GM21381 (cell line): ENCODE results near the gene PITRM1.
"Not testable (repeated sequence)": the region's sequence is repeated elsewhere in the genome, so short reads cannot be mapped to it uniquely, and the experiment has no call there.

ENCODE experiments used
- ATAC-seq: cut with Tn5 transposase; IDR thresholded peaks from one replicate; pipeline ENCODE4 v1.9.1; 2021; ENCODE audit warnings: mild to moderate bottlenecking, moderate library complexity; ENCODE audit not compliant: unreplicated experiment

The PITRM1 gene, protein sequence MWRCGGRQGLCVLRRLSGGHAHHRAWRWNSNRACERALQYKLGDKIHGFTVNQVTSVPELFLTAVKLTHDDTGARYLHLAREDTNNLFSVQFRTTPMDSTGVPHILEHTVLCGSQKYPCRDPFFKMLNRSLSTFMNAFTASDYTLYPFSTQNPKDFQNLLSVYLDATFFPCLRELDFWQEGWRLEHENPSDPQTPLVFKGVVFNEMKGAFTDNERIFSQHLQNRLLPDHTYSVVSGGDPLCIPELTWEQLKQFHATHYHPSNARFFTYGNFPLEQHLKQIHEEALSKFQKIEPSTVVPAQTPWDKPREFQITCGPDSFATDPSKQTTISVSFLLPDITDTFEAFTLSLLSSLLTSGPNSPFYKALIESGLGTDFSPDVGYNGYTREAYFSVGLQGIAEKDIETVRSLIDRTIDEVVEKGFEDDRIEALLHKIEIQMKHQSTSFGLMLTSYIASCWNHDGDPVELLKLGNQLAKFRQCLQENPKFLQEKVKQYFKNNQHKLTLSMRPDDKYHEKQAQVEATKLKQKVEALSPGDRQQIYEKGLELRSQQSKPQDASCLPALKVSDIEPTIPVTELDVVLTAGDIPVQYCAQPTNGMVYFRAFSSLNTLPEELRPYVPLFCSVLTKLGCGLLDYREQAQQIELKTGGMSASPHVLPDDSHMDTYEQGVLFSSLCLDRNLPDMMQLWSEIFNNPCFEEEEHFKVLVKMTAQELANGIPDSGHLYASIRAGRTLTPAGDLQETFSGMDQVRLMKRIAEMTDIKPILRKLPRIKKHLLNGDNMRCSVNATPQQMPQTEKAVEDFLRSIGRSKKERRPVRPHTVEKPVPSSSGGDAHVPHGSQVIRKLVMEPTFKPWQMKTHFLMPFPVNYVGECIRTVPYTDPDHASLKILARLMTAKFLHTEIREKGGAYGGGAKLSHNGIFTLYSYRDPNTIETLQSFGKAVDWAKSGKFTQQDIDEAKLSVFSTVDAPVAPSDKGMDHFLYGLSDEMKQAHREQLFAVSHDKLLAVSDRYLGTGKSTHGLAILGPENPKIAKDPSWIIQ

DNA sequence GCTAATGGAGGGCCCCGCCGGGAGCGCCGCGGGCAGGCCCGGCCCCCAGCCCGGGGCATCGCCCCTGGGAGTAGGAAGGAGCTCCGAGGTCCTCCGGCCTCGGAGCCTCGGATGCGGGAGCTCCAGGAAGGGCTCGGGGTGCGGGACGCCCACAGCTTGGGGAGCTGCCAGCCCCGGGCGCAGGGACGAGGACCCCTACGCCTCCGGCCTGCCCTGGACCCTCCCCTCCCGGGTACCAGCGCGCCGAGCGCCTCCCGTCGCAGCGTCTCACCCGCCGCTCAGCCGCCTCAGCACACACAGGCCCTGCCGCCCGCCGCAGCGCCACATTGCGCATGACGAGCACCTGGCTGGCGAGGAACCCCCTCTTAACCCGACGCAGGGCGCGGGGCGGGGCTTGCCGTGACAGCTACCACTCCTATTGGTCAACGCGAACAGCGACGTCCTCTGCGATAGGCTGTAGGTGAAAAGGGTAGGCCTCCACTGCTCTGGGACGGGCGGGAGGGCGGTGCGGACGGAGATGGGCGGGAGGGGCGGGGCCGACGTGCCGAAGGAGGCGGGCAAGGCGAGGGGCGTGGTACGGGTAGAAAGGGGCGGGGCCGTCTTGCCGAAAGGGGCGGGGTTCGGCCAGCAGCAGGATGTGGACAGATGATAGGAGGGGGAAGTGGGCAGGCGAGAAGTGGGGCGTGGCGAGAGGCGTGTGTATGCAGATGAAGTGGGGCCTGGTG lies at the start of gene PITRM1:
PITRM1 (minus strand) TSS at position 337 of the 725 bp plus-strand sequence; CDS start at position 327, 10 bp downstream.
- peak; percentile 94 for ATAC-seq

DNA sequence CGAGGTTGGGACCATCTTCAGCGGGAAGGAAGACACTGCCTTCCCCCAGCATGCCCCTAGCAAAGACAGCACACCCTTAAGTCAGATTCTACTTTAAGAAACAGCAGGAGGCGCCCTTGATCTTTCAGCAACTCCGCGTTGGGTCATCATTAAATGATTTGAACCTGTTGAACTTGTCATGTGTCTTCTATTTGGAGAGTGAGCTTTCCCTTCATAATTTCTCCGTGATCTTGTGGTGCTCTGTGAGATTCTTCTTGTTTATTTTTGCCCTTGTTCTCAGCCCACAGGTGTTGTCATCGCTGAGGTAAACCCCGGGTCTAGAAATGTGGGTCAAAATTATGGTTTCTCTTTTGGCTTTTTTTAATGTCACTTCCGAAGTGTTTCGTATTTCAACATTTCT lies 49.5 kb upstream of the PITRM1 start:
- no peak for ATAC-seq

DNA sequence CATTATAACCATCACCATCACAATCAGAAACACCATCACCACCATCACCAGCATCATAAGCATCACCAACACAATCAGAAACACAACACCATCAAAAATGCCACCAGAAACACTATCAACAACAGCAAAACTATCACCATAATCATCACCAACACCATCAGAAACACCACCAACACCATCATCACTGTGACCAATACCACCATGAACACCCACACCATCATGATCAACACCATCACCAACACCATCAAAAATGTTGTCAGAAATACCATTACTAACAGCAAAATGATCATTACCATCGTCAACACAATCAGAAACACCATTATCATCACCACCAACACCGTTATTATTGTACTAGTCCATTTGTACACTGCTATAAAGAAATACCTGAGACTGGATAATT lies 49.0 kb upstream of the PITRM1 start:
- ATAC-seq, result not testable (repeated sequence)

DNA sequence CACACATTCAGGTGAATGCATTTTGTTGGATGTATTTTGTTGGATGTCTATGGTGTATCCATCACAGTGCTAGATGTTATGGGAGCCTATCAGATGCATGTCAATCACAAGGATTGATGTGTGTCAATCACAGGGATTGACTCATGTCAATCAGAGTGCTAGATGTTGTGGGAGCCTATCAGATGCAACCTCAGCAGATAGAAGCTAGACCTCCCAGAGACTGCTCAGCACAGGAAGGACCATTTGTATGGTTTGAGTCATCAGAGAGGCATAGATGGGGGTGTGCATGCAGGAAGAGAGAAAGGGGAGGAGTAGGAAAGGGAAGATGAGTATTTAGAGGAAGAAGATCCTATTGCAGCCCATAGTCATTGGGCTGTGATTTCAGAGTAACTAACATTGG lies 48.3 kb upstream of the PITRM1 start:
- no peak for ATAC-seq

DNA sequence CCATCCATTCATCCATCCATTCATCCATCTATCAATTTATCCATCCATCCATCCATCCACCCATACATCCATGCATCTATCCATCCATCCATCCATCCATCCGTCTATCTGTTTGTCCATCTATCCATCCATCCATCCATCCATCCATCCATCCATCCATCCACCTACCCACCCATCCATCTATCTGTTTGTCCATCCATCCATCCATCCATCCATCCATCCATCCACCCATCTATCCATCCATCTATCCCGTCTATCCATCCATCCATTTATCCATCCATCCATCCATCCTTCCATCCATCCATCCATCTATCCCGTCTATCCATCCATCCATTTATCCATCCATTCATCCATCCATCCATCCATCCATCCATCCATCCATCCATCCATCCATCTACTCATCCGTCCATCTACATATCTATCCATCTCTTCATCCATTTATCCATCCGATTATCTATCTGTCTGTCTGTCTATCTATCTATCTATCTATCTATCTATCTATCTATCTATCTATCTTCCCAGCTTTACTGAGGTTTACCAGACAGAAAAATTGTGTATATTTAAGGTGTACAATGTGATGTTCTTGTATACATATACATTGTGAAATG lies 46.5 kb upstream of the PITRM1 start:
- ATAC-seq, result not testable (repeated sequence)

DNA sequence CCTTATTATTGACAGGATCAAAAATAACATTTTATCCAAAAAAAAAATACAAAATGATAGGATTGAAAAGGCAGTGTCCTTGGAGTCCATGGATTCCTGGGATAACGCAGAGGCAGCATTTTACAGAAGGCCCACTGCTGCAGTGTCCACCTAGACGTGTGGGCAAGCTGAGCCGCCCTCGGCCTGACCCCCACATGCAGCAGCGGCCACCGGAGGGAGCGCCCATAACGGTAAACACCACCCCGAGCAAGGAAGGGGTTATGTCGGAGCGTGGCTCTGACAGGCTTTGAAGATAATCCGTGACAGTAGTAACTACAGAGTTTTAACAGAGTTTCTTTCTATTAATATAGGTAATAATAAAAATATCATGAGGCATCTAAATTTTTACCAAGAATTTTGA lies 45.3 kb upstream of the PITRM1 start:
- ATAC-seq, result no peak

DNA sequence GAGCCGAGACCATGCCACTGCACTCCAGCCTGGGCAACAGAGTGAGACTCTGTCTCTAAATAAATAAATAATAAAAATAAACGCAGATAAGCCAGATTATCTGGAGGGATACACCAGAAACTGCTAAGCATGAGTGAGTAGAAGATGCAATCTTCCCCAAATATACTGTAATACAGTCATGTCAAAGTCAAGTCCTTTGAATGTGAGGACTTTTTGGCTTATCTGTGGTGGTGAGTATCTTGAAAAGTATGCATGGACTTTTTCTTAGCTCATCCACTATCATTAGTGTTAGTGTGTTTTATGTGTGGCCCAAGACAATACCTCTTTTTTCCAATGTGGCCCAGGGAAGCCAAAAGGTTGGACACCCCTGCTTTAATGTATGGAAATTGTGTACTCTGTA lies 44.7 kb upstream of the PITRM1 start:
- no peak for ATAC-seq

DNA sequence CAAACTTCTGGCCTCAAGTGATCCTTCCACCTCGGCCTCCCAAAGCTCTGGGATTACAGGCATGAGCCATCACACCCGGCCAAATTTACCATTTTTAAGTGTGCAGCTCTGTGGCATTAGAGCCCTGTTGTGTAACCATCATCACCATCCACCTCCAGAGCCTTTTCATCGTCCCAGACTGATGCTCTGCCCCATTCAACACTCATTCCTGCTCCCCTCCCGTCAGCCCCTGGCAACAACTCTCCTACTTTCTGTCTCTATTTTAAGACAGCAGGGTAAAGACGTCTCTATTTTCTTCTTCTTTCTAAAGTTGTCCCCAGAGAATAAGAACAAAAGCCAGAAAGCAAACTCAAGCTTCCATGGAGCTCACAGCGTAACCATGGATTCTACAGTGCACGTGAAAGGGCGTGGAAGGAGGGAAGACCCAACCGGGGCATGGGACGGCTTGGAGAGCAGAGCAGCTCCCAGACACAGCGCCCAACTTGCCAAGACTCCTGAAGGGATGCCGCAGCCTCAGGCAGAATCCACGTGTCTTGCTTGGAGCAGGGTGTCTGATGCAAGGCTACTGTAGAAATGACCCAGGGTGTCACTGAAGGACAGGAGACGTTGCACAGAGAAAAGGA lies 42.7 kb upstream of the PITRM1 start:
- ATAC-seq, result no peak

DNA sequence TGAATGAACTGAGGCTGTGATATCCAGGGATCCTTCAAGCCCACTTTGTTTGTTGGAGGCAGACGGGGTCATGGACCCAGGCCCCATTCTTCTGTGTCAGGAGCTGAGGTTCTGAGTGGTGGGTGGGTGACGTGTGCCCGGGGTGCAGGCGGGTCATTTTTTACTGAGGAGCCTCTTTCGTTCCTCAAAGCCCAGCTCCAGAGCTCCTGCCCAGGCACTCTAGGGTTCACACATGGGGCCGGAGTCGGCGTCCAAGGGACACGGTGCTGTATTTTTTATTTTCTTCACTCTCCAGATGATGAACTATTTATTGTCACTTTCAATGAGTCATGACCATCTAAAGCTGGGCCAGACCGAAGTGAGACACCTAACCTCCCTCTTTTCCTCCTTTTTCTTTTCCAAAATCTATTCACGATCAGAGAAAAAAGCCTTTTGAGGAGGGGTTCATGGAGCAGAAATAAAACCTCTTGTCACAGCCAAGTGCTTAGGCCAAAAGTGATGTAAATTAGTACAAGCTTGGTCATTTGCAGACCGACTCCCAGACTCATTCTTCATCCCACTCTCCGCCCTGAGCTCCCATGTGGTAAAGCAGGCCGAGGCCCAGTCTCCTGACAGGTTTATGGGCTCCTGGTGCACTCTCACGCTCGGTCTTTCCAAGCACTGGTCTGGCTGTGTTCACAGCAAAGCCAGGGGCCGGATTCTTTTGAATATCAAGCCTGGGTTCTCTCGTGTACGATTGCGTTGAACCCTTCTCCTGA lies 41.4 kb upstream of the PITRM1 start:
- ATAC-seq, result no peak

DNA sequence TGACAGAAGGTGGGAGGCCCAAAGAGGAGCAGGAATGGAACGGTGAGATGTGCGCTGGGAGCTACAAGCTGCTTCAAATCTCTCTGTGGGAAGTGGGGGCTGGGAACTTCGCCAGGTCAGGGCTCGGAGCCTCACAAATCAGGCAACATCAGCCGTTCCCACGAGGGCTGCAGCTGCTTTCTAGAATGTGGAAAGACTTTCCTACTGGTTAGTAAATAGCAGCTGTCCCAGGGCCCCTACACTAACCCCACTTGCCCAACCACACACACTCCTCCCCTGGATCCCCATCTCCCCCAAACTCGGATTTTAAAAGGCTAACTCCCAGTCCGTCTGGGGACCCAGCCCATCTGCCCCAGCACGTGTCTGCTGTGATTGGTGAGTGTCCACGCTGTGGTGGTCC lies 40.6 kb upstream of the PITRM1 start:
- no peak for ATAC-seq

DNA sequence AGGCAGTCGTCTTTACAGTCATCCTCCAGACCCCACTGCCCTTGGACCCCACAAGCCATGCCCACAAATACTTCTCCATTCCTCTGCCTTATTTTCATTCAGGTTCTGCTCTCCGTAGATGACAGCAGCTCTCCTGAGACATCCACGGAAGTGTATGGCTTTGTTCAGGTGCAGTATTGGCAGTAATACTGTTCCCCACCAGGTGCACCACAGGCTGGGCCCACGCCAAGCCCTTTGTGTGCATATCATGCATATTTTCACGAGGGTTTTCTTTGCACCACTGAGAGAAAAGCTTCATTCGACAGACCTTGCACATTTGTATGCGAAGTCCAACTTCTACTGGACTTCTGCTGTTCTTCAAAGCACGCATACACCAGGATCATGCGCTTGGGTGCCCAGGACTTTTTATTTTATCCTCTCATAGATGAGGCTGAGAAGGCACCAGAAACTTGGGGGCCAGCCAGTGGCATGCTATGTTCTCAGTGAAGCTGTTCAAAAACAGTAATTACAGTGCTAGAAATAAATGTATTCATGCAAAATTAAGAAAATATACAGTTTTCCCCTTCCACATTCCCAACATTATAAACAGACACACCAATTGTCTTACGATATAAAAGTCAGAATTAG lies 37.8 kb upstream of the PITRM1 start:
- ATAC-seq, result no peak

DNA sequence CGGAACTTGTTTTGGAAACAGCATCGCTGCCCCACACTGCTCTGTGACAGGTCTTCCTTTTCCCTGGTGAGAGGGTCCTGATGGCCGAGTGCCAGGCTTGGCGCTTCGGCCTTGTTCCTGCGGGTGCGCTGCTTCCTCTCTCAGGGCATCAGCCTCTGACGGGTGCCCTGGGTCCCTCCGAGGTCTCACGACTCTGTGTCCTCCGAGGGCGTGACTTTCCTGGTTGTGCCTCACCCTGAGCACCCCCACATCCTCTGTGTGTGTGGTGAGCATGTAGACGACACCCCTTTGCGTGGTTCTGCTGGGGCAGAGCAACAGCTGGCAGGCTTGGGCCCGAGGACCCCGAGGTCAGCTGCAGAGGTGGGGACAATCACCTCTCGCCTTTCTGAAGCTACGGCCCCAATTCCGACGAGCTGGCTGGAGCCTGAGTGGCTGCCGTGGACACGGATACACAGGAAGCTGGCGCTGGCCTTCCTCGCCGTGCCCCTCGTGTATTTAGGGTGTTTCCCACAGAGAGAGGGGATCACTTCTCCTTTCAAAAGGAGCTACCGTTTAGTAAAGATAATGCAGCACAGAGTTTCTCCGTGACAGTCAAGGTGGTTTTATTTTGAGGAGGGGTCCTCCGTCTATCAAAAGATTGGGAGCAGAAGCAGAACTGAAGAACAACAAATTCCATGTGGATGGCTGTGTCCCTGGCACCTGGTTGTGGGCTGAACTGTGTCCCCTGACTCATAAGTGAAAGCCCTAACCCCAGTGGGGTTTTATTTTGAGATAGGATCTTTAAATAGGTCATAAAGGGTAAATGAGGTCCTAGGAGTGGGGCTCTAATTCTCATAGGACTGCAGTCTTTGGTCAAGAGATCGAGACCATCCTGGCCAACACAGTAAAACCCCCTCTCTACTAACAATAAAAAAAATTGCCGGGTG lies 36.2 kb upstream of the PITRM1 start:
- no peak for ATAC-seq

DNA sequence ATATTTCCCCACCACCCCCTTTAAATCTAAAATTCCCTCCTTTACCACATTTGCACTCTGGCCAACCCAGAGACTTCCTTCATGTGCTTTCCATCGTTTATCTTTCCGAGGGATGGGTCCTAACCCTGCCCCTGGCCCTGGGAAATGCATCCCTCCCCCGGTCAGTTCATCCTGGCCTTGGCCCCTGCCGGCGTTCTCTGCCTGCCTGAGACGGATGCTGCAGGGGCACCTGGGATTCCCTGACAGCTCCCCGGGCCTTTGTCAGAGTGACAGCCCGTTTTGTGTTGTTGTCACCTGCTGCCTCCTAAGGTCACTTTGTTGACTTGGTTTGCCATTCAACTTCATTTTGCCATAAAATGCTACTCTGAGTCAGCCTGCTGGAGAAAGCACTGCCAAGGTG lies 34.8 kb upstream of the PITRM1 start:
- no peak for ATAC-seq

DNA sequence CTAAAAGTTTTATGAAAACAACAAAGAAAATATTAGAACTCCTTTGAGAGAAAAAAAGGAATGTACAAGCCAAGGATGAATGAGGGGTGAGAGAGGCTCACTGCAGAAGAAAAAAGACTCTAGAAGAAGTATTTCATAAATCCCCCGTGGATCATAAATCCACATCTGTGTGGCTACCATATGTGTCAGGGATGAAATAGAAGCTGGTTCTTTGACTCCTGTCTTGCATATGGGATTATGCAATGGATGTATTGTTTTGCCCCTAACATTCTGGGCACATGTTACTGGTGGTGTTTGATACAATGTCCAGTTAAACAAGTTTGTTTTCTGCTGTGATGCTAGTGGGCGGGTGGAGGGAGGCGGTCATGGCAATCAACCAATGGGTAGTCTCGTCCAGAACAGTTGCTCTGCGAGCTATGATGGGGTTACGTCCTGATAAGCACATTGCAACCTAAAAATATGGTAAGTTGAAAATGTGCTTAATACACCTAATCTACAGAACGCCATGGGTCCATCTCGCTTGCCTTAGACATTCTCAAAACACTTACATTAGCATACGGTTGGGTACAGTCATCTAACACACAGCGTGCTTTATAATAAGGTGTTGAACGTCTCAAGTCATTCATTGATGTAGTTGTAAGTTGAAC lies 34.1 kb upstream of the PITRM1 start:
- ATAC-seq, result no peak

DNA sequence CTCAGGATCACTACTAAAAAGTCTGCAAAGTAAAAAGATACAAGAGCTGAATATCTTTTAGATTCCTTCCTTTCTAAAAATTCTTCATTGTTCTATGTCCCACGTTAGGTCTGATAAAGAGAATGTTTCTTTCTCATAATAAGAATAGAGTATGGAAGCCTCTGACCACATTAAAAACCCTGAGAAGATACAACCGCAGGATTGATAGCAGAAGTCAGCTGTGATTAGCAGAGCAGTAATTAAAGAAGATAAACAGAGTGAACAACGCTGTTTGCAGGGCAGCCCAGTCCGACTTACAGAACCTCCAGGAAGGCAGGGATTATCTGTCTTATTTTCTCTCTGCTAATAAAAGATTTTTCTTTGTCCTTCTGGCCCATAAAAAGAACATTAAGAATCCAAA lies 31.4 kb upstream of the PITRM1 start:
- no peak for ATAC-seq

DNA sequence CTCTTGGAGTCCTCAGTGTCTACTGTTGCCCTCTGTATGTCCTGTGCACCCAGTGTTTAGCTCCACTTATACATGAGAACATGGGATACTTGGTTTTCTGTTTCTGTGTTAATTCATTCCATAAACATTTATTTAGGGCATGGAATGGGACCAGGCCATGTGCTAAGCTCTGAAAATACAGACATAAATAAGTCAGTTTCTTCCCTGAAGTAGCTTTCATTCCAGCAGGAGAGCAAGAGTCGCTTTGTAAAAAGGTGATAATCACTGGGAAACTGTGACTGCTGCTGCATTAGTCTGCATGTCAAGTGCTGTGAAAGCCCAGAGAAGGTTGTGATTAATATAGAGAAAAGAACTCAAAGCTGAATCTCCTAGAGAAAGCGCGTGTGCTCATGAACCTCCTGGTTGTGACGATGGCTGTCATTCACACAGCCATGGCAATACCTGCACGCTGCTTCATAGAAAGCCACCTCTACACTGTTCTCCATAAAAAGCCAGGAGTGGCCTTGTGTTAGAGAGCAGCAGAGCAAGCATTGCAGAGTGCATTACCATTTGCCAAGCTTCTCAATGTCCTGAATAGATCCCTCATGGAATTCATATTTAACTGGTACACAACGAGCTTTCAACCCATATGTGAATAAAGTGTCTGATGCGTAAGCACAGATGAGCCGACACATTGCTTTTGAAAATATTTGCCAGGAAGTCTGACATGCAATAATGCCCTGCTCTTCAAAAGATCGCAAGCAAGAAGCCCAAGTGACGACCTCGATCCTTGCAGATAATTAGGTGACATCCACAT lies 30.6 kb upstream of the PITRM1 start:
- no peak for ATAC-seq

DNA sequence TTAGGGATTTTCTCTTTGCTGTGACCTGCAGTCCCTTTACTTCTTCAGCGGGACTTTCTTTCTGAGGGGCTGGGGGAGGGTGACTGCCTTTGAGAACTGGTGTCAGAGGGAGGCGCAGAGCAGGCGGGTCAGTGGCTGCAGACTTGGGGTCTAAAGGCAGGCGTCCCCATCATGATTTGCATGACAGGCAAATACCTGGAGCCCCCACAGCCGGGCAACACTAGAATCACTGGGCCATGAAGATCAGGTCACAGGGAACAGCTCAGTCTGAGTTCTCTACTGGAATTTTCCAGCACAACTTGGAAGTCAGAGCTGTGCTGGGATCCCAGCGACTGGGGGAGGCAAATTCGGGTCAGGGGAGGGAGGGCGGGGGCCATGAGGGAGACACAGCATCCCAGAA lies 29.2 kb upstream of the PITRM1 start:
- no peak for ATAC-seq
